H9 (cell line): ENCODE data around the gene ENTPD1. TPM values are rescaled to one million over a fixed set of nuclear protein-coding genes. Genes with fewer than 3 reads are reported as not detected.

Experiments
- DNase-seq: peaks from one replicate; pipeline ENCODE4 v3.0.0-alpha.2; 2017
- H2AFZ ChIP-seq: one replicate; pipeline ENCODE4 v1.6.1; 2013; ENCODE audit warnings: mild to moderate bottlenecking, low read length, control low read depth, moderate library complexity
- H2AK5ac ChIP-seq: 2 replicates; pipeline ENCODE4 v1.6.1; 2013; ENCODE audit warnings: low read length, control low read depth, mixed read lengths; ENCODE audit not compliant: insufficient read length
- H2BK120ac ChIP-seq: one replicate; pipeline ENCODE4 v1.6.1; 2013; ENCODE audit warnings: low read depth, mild to moderate bottlenecking, low read length, control low read depth, inconsistent platforms; ENCODE audit not compliant: poor library complexity, severe bottlenecking
- H2BK12ac ChIP-seq: 2 replicates; pipeline ENCODE4 v1.6.1; 2013; ENCODE audit warnings: low read length, control low read depth, mixed read lengths, low read depth; ENCODE audit not compliant: insufficient read length
- H2BK15ac ChIP-seq: 2 replicates; pipeline ENCODE4 v1.6.1; 2013; ENCODE audit warnings: low read depth, low read length, control low read depth
- H2BK20ac ChIP-seq: one replicate; pipeline ENCODE4 v1.6.1; 2013; ENCODE audit warnings: low read depth, mild to moderate bottlenecking, low read length, control low read depth, inconsistent platforms; ENCODE audit not compliant: poor library complexity, severe bottlenecking
- H2BK5ac ChIP-seq: 2 replicates; pipeline ENCODE4 v1.6.1; 2013; ENCODE audit warnings: low read length, control low read depth, mixed read lengths; ENCODE audit not compliant: insufficient read length
- H3K14ac ChIP-seq: 2 replicates; pipeline ENCODE4 v1.6.1; 2013; ENCODE audit warnings: low read length, control low read depth; ENCODE audit not compliant: insufficient read depth
- H3K18ac ChIP-seq: 2 replicates; pipeline ENCODE4 v1.6.1; 2013; ENCODE audit warnings: low read depth, mild to moderate bottlenecking, mixed read lengths, low read length, control low read depth; ENCODE audit not compliant: insufficient read length
- H3K23ac ChIP-seq: 2 replicates; pipeline ENCODE4 v1.6.1; 2013; ENCODE audit warnings: low read length, control low read depth, mixed read lengths, low read depth; ENCODE audit not compliant: insufficient read length
- H3K23me2 ChIP-seq: 2 replicates; pipeline ENCODE4 v1.6.1; 2013; ENCODE audit warnings: low read depth, mild to moderate bottlenecking, mixed read lengths, low read length, control low read depth; ENCODE audit not compliant: insufficient read length, poor library complexity, severe bottlenecking
- H3K27ac ChIP-seq: 2 replicates; pipeline ENCODE4 v1.5.1; 2013; ENCODE audit warnings: low read length, control low read depth, mixed read lengths, low read depth; ENCODE audit not compliant: insufficient read length
- H3K27me3 ChIP-seq: 2 replicates; pipeline ENCODE4 v1.6.1; 2013; ENCODE audit warnings: low read length, control low read depth, inconsistent platforms; ENCODE audit not compliant: insufficient read depth
- H3K4ac ChIP-seq: 2 replicates; pipeline ENCODE4 v1.6.1; 2013; ENCODE audit warnings: low read depth, mild to moderate bottlenecking, control low read depth, inconsistent platforms, low read length, moderate library complexity
- H3K4me1 ChIP-seq: 2 replicates; pipeline ENCODE4 v1.6.1; 2013; ENCODE audit warnings: low read length, control low read depth, inconsistent platforms; ENCODE audit not compliant: insufficient read depth
- H3K4me2 ChIP-seq: 2 replicates; pipeline ENCODE4 v1.6.1; 2013; ENCODE audit warnings: low read length, control low read depth, mixed read lengths; ENCODE audit not compliant: insufficient read length, insufficient read depth
- H3K56ac ChIP-seq: 2 replicates; pipeline ENCODE4 v1.6.1; 2013; ENCODE audit warnings: low read depth, mild to moderate bottlenecking, mixed read lengths, low read length, control low read depth; ENCODE audit not compliant: insufficient read length
- H3K79me1 ChIP-seq: 2 replicates; pipeline ENCODE4 v1.6.1; 2013; ENCODE audit warnings: low read depth, mild to moderate bottlenecking, moderate library complexity, low read length, control low read depth, inconsistent platforms; ENCODE audit not compliant: insufficient read depth, poor library complexity, severe bottlenecking
- H3K79me2 ChIP-seq: 2 replicates; pipeline ENCODE4 v1.6.1; 2013; ENCODE audit warnings: low read length, control low read depth, inconsistent platforms; ENCODE audit not compliant: insufficient read depth
- H3K9ac ChIP-seq: 2 replicates; pipeline ENCODE4 v1.6.1; 2013; ENCODE audit warnings: low read length, control low read depth, mixed read lengths; ENCODE audit not compliant: insufficient read length; ENCODE audit errors: extremely low read depth
- H3K9me3 ChIP-seq: one replicate; pipeline ENCODE4 v1.6.1; 2013; ENCODE audit warnings: low read depth, low read length, inconsistent platforms; ENCODE audit not compliant: control insufficient read depth
- H3T11ph ChIP-seq: one replicate; pipeline ENCODE4 v1.6.1; 2013; ENCODE audit warnings: mild to moderate bottlenecking, low read length, control low read depth, inconsistent platforms
- H4K20me1 ChIP-seq: one replicate; pipeline ENCODE4 v1.6.1; 2013; ENCODE audit not compliant: control insufficient read depth, insufficient read length, insufficient read depth
- H4K5ac ChIP-seq: 2 replicates; pipeline ENCODE4 v1.6.1; 2013; ENCODE audit warnings: low read depth, mild to moderate bottlenecking, mixed read lengths, low read length, control low read depth; ENCODE audit not compliant: insufficient read length
- H4K8ac ChIP-seq: replicated peaks from 2 replicates; pipeline ENCODE4 v1.6.1; 2013; ENCODE audit warnings: low read length, control low read depth, mixed read lengths, low read depth; ENCODE audit not compliant: insufficient read length
- H4K91ac ChIP-seq: 2 replicates; pipeline ENCODE4 v1.6.1; 2013; ENCODE audit warnings: low read depth, mild to moderate bottlenecking, moderate library complexity, mixed read lengths, low read length, control low read depth; ENCODE audit not compliant: insufficient read length
- H3K27ac Mint-ChIP-seq, 3 experiments: 2 replicates in 2 of 3; 3 replicates in 1 of 3; pipeline ENCODE4 v1.8.0; 2020 to 2021; ENCODE audit warnings: mixed read lengths in 3 of 3, mild to moderate bottlenecking in 1 of 3, moderate library complexity in 1 of 3
- H3K27me3 Mint-ChIP-seq: 2 replicates; pipeline ENCODE4 v1.8.0; 2021; ENCODE audit warnings: low read depth, mild to moderate bottlenecking, moderate library complexity, mixed read lengths
- H3K36me3 Mint-ChIP-seq, 3 experiments: 2 replicates in 2 of 3; 3 replicates in 1 of 3; pipeline ENCODE4 v1.8.0; 2020 to 2021; ENCODE audit warnings: low read depth in 3 of 3, mixed read lengths in 3 of 3; ENCODE audit not compliant: insufficient read depth in 1 of 3
- H3K4me1 Mint-ChIP-seq, 2 experiments: 2 replicates each; pipeline ENCODE4 v1.8.0; 2020; ENCODE audit warnings: mixed read lengths in 2 of 2
- H3K4me3 Mint-ChIP-seq, 2 experiments: 2 replicates in 1 of 2; 3 replicates in 1 of 2; pipeline ENCODE4 v1.8.0; 2020 to 2021; ENCODE audit warnings: mild to moderate bottlenecking in 2 of 2, mixed read lengths in 2 of 2, moderate library complexity in 1 of 2
- H3K9me3 Mint-ChIP-seq, 2 experiments: 2 replicates in 1 of 2; 3 replicates in 1 of 2; pipeline ENCODE4 v1.8.0; 2020; ENCODE audit warnings: mild to moderate bottlenecking in 2 of 2, mixed read lengths in 2 of 2, moderate library complexity in 1 of 2
- CTCF ChIP-seq: fragments of 200-600 bp; sonication (generic); conservative IDR thresholded peaks from 3 replicates; pipeline ENCODE4 v1.8.0; 2021; ENCODE audit warnings: antibody characterized with exemption, mild to moderate bottlenecking
- WGBS: extraction: QIAGEN DNeasy Blood & Tissue Kit; methylation state at CpG from one replicate; pipeline ENCODE4 v1.1.7; 2013; ENCODE audit warnings: missing lambda C conversion rate, low lambda C conversion rate, mixed read lengths; ENCODE audit not compliant: insufficient read length; ENCODE audit errors: extremely low coverage; 5-methylcytosine and 5-hydroxymethylcytosine counted together
- total RNA-seq: library from RNA; stranded (reverse); gene quantifications from 2 replicates; pipeline ENCODE4 v1.2.1, GENCODE V29; 2021

Gene ENTPD1
- total RNA-seq, 1 experiment from 2014 or later, result 1.9 TPM

GRCh38 chr10:95782318-95782717, 26.4 kb downstream of the ENTPD1 start:
- H2BK20ac ChIP-seq, result no peak overlapping the region
- H3K9me3 ChIP-seq, result no peaks in the 10 kb centered on the region
- no peak overlapping the region for H3K14ac ChIP-seq
- H3K4me2 ChIP-seq, result no peak overlapping the region
- H3K9ac ChIP-seq, result no peak overlapping the region
- no peak overlapping the region for H2AK5ac ChIP-seq
- H2AFZ ChIP-seq, result no peak overlapping the region
- H3K79me2 ChIP-seq, result no peaks in the 10 kb centered on the region
- no peaks in the 10 kb centered on the region for H3K79me1 ChIP-seq
- no peaks in the 10 kb centered on the region for H3K4me1 ChIP-seq
- WGBS, result no CpG with 5 or more reads among the region's 2 CpGs
- no peak overlapping the region for H2BK15ac ChIP-seq
- H2BK120ac ChIP-seq, result no peak overlapping the region
- Mint-ChIP-seq H3K36me3 (peaks cover 0 to 12% (median 6%) of the 10 kb centered on the region in 3 experiments; a peak in 3 of 7 replicates), H3K9me3 (peaks cover 12 to 16% of the 10 kb centered on the region in 2 experiments; a peak in 4 of 5 replicates), H3K27me3 (no peaks in the 10 kb centered on the region; the same call in 1 of the 2 replicates), H3K4me1 (peaks cover 0 to 5% of the 10 kb centered on the region in 2 experiments; a peak in 2 of 4 replicates), H3K4me3 (no peak overlapping the region), H3K27ac (no peak overlapping the region)
- H2BK5ac ChIP-seq, result no peak overlapping the region
- no peak for TF ChIP-seq CTCF
- no peak overlapping the region for H2BK12ac ChIP-seq
- H4K91ac ChIP-seq, result no peak overlapping the region
- H3K23me2 ChIP-seq, result no peaks in the 10 kb centered on the region
- H4K5ac ChIP-seq, result no peak overlapping the region
- DNase-seq, result no peak
- H3K27ac ChIP-seq, result no peak overlapping the region
- H3K23ac ChIP-seq, result no peak overlapping the region
- H4K20me1 ChIP-seq, result no peaks in the 10 kb centered on the region
- no peak overlapping the region for H3K56ac ChIP-seq
- no peak overlapping the region for H4K8ac ChIP-seq
- no peak overlapping the region for H3K4ac ChIP-seq
- H3K27me3 ChIP-seq, result no peaks in the 10 kb centered on the region; the same call in 1 of the 2 replicates
- H3K18ac ChIP-seq, result no peak overlapping the region
- H3T11ph ChIP-seq, result no peak overlapping the region
